Measurements from ENCODE around the gene PMPCA.
A peak's percentile ranks its signal among the peaks of the same experiment; 100 is the strongest.

PMPCA gene

DNA sequence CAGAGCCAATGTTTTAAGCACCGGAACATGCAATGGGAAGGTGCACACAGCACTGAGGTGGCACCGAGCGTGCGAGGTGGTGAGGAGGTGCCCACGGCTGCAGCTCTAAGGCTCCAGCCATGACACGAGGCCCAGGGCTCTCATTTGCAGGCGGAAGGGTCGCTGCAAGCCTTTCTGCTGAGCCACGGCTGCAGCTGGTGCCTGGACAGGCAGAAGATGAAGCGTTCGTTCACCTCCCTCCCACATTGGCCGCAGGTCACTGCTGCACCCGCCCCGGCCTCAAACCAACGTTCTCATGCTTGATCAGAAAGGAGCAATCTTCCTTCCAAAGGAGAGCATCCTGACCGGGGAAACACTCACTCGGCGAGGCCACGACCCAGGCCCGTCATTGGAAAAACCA lies 33.6 kb downstream of the PMPCA start (continued):
- TF ChIP-seq, protein P1, sequence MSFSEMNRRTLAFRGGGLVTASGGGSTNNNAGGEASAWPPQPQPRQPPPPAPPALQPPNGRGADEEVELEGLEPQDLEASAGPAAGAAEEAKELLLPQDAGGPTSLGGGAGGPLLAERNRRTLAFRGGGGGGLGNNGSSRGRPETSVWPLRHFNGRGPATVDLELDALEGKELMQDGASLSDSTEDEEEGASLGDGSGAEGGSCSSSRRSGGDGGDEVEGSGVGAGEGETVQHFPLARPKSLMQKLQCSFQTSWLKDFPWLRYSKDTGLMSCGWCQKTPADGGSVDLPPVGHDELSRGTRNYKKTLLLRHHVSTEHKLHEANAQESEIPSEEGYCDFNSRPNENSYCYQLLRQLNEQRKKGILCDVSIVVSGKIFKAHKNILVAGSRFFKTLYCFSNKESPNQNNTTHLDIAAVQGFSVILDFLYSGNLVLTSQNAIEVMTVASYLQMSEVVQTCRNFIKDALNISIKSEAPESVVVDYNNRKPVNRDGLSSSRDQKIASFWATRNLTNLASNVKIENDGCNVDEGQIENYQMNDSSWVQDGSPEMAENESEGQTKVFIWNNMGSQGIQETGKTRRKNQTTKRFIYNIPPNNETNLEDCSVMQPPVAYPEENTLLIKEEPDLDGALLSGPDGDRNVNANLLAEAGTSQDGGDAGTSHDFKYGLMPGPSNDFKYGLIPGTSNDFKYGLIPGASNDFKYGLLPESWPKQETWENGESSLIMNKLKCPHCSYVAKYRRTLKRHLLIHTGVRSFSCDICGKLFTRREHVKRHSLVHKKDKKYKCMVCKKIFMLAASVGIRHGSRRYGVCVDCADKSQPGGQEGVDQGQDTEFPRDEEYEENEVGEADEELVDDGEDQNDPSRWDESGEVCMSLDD (tag by site-specific recombination; IDR thresholded peaks at IDR 0.05): no peak
- no peak for TF ChIP-seq SETDB1 (IDR thresholded peaks at IDR 0.05; ENCODE audit: insufficient read length, low read length)
- TF ChIP-seq, protein P2, sequence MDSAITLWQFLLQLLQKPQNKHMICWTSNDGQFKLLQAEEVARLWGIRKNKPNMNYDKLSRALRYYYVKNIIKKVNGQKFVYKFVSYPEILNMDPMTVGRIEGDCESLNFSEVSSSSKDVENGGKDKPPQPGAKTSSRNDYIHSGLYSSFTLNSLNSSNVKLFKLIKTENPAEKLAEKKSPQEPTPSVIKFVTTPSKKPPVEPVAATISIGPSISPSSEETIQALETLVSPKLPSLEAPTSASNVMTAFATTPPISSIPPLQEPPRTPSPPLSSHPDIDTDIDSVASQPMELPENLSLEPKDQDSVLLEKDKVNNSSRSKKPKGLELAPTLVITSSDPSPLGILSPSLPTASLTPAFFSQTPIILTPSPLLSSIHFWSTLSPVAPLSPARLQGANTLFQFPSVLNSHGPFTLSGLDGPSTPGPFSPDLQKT (IDR thresholded peaks at IDR 0.05; ENCODE audit: borderline replicate concordance, low read depth, low read length): no peak

DNA sequence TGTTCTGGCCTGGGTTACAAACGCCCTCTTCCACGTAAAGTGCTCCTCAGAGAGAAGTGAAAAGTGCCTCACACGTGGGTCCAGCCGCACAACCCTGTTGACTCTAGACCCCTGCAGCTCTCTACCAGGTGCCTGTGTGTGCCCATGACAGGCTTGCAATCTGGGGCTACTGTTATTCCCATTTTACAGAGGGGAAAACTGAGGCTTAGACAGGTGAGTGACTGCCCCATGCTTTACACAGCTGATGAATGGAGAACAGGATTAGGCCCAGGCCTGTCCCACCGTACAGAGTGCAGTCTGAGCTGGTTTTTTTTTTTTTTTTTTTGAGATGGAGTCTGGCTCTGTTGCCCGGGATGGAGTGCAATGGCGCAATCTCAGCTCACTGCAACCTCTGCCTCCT lies 35.3 kb downstream of the PMPCA start:
- TF ChIP-seq SP7 (tag by site-specific recombination; IDR thresholded peaks at IDR 0.05) (peak; percentile 16; the same call in 1 of the 2 replicates), KLF16 (tag by site-specific recombination; IDR thresholded peaks at IDR 0.05) (no peak), ZNF121 (tag by site-specific recombination; IDR thresholded peaks at IDR 0.05) (0 out of 2 replicates have a peak, but pooled peaks have one; percentile 13), ZNF302 (tag by site-specific recombination; IDR thresholded peaks at IDR 0.05; ENCODE audit: low read depth) (no peak)
- no peaks in the 10 kb centered on the region for H3K9me3 ChIP-seq (ENCODE audit: control insufficient read depth, insufficient read depth, low read depth, low read length)
- ChIA-PET CTCF (interaction anchor here (0.6 to 1.7 kb wide), 4 partner anchors 11 to 198 kb away, joined by 3 to 5 read pairs (median 4); no protein-coding TSS in a partner anchor), POLR2A (interaction anchor here (0.9 to 1.3 kb wide), 2 partner anchors 15 to 282 kb away, joined by 3 read pairs; no protein-coding TSS in a partner anchor)
- no peaks in the 10 kb centered on the region for H3K4me1 ChIP-seq (ENCODE audit: control insufficient read depth, insufficient read depth, low read length)
- no peak overlapping the region for H3K27ac ChIP-seq (ENCODE audit: extremely low read depth, low read depth, low read length)
- H3K4me3 ChIP-seq (ENCODE audit: low read depth, low read length): no peak overlapping the region
- H3K36me3 ChIP-seq (ENCODE audit: control insufficient read depth in 2 of 2, insufficient read depth in 1 of 2, low read length in 2 of 2): peaks cover 15 to 98% of the 10 kb centered on the region in 2 experiments; a peak in 2 of 3 replicates

DNA sequence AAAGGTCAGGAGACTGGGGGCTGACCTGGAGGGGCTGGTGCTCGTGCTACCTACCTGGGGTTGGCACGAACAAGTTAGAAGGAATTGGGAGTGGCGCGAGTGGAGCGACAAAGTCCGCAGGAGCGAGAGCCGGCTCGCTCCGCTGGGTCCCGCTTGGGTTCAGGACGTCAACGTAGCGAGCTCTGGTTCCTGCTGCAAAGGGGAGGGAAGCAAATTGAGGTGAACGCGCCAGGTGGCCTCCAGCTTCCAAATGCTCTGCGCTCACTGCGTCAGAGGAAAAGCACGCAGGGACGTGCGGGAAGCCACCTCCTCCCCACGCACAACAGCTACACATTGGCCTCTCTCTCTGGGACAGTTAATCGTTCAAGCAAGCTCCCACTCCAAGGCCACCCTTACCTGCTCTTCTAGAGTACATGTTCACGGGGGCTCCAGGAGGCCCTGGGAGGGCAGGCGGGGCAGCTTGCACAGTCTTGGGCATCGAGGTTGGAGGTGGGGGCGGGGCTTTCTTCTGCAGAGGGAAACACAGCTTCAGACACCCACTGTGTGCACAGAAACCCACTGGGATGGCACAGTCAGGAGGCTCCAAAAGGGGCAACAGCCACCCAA lies 36.8 kb downstream of the PMPCA start:
- H3K36me3 ChIP-seq (ENCODE audit: control insufficient read depth in 2 of 2, insufficient read depth in 1 of 2, low read length in 2 of 2): peaks cover 15 to 94% of the 10 kb centered on the region in 2 experiments; a peak in 2 of 3 replicates
- H3K4me1 ChIP-seq (ENCODE audit: control insufficient read depth, insufficient read depth, low read length): no peaks in the 10 kb centered on the region
- CTCF ChIA-PET: no interaction called here
- H3K27ac ChIP-seq (ENCODE audit: extremely low read depth, low read depth, low read length): no peak overlapping the region
- H3K4me3 ChIP-seq (ENCODE audit: low read depth, low read length): no peak overlapping the region
- POLR2A ChIA-PET: no interaction called here
- H3K9me3 ChIP-seq (ENCODE audit: control insufficient read depth, insufficient read depth, low read depth, low read length): no peaks in the 10 kb centered on the region
- TF ChIP-seq ZNF654 (tag by site-specific recombination; IDR thresholded peaks at IDR 0.05; ENCODE audit: low read depth) (no peak), ZNF133 (tag by site-specific recombination; IDR thresholded peaks at IDR 0.05) (no peak), ZNF514 (tag by site-specific recombination; IDR thresholded peaks at IDR 0.05) (no peak), ZBTB21 (tag by site-specific recombination; IDR thresholded peaks at IDR 0.05) (no peak), ZNF121 (tag by site-specific recombination; IDR thresholded peaks at IDR 0.05) (no peak), ZNF341 (tag by site-specific recombination; IDR thresholded peaks at IDR 0.05; ENCODE audit: low read depth) (no peak), ZNF677 (tag by site-specific recombination; IDR thresholded peaks at IDR 0.05) (no peak), ZBTB20 (tag by site-specific recombination; IDR thresholded peaks at IDR 0.05) (no peak), ZNF112 (tag by site-specific recombination; IDR thresholded peaks at IDR 0.05) (no peak), ZNF114 (tag by site-specific recombination; IDR thresholded peaks at IDR 0.05) (no peak), YY2 (tag by site-specific recombination; IDR thresholded peaks at IDR 0.05) (no peak), ZNF239 (tag by site-specific recombination; IDR thresholded peaks at IDR 0.05) (no peak), ZNF221 (tag by site-specific recombination; IDR thresholded peaks at IDR 0.05; ENCODE audit: borderline replicate concordance) (no peak)
- TF ChIP-seq, protein P3, sequence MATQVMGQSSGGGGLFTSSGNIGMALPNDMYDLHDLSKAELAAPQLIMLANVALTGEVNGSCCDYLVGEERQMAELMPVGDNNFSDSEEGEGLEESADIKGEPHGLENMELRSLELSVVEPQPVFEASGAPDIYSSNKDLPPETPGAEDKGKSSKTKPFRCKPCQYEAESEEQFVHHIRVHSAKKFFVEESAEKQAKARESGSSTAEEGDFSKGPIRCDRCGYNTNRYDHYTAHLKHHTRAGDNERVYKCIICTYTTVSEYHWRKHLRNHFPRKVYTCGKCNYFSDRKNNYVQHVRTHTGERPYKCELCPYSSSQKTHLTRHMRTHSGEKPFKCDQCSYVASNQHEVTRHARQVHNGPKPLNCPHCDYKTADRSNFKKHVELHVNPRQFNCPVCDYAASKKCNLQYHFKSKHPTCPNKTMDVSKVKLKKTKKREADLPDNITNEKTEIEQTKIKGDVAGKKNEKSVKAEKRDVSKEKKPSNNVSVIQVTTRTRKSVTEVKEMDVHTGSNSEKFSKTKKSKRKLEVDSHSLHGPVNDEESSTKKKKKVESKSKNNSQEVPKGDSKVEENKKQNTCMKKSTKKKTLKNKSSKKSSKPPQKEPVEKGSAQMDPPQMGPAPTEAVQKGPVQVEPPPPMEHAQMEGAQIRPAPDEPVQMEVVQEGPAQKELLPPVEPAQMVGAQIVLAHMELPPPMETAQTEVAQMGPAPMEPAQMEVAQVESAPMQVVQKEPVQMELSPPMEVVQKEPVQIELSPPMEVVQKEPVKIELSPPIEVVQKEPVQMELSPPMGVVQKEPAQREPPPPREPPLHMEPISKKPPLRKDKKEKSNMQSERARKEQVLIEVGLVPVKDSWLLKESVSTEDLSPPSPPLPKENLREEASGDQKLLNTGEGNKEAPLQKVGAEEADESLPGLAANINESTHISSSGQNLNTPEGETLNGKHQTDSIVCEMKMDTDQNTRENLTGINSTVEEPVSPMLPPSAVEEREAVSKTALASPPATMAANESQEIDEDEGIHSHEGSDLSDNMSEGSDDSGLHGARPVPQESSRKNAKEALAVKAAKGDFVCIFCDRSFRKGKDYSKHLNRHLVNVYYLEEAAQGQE (tag by site-specific recombination; IDR thresholded peaks at IDR 0.05): no peak
- TF ChIP-seq, protein P4, sequence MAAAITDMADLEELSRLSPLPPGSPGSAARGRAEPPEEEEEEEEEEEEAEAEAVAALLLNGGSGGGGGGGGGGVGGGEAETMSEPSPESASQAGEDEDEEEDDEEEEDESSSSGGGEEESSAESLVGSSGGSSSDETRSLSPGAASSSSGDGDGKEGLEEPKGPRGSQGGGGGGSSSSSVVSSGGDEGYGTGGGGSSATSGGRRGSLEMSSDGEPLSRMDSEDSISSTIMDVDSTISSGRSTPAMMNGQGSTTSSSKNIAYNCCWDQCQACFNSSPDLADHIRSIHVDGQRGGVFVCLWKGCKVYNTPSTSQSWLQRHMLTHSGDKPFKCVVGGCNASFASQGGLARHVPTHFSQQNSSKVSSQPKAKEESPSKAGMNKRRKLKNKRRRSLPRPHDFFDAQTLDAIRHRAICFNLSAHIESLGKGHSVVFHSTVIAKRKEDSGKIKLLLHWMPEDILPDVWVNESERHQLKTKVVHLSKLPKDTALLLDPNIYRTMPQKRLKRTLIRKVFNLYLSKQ (tag by site-specific recombination; IDR thresholded peaks at IDR 0.05; ENCODE audit: borderline replicate concordance): no peak
- TF ChIP-seq, protein P5, sequence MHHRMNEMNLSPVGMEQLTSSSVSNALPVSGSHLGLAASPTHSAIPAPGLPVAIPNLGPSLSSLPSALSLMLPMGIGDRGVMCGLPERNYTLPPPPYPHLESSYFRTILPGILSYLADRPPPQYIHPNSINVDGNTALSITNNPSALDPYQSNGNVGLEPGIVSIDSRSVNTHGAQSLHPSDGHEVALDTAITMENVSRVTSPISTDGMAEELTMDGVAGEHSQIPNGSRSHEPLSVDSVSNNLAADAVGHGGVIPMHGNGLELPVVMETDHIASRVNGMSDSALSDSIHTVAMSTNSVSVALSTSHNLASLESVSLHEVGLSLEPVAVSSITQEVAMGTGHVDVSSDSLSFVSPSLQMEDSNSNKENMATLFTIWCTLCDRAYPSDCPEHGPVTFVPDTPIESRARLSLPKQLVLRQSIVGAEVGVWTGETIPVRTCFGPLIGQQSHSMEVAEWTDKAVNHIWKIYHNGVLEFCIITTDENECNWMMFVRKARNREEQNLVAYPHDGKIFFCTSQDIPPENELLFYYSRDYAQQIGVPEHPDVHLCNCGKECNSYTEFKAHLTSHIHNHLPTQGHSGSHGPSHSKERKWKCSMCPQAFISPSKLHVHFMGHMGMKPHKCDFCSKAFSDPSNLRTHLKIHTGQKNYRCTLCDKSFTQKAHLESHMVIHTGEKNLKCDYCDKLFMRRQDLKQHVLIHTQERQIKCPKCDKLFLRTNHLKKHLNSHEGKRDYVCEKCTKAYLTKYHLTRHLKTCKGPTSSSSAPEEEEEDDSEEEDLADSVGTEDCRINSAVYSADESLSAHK (tag by site-specific recombination; IDR thresholded peaks at IDR 0.05): no peak
